BE2C (cell line): Measurements from ENCODE around the gene SEC61A1.
A peak's percentile ranks its signal among the peaks of the same experiment; 100 is the strongest.

Experiments used
- DNase-seq: peaks from one replicate; pipeline ENCODE4 v3.0.0-alpha.2; 2020
- H3K27me3 ChIP-seq: fragments of 250-450 bp; sonication (Bioruptor Pico); 2 replicates; pipeline ENCODE4 v1.5.1; 2020; ENCODE audit warnings: mild to moderate bottlenecking
- H3K36me3 ChIP-seq: fragments of 250-450 bp; sonication (Bioruptor Pico); 2 replicates; pipeline ENCODE4 v1.5.1; 2020; ENCODE audit warnings: mild to moderate bottlenecking
- H3K4me1 ChIP-seq: fragments of 250-450 bp; sonication (Bioruptor Pico); 2 replicates; pipeline ENCODE4 v1.5.1; 2020
- H3K4me3 ChIP-seq: 2 replicates; pipeline ENCODE4 v1.5.1; 2011; ENCODE audit warnings: low read depth, low read length
- H3K9me3 ChIP-seq: fragments of 250-450 bp; sonication (Bioruptor Pico); 2 replicates; pipeline ENCODE4 v1.5.1; 2020
- CTCF ChIP-seq: IDR thresholded peaks from 2 replicates; pipeline ENCODE4 v1.5.1; 2012; ENCODE audit warnings: mild to moderate bottlenecking, low read depth, low read length

The SEC61A1 gene

DNA sequence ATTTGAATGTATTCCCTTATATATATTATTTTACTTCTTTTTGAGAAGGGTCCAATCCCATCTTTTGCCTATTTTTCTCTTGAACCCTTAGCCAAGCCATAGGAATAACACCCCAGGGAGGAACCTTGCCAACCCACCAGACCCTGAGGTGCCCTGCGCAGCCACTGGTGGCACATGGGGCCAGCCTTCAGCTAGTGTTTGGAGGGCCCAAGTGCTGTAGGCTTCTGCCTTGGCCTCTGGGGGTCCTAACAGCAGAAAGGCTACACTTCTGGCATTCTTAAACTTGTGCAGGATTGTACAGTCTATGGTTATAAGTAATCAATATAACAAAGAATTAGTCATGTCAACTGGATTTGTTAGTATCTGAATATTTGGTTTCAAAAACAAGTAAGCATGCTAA, 36.9 kb downstream of the SEC61A1 start:
- Histone ChIP-seq H3K4me3 (no peak overlapping the region), H3K27me3 (no peaks in the 10 kb centered on the region), H3K9me3 (no peaks in the 10 kb centered on the region), H3K4me1 (peaks cover 3% of the 10 kb centered on the region; the same call in 1 of the 2 replicates), H3K36me3 (peaks cover 63% of the 10 kb centered on the region)
- DNase-seq, result no peak
- no peak for TF ChIP-seq CTCF

DNA sequence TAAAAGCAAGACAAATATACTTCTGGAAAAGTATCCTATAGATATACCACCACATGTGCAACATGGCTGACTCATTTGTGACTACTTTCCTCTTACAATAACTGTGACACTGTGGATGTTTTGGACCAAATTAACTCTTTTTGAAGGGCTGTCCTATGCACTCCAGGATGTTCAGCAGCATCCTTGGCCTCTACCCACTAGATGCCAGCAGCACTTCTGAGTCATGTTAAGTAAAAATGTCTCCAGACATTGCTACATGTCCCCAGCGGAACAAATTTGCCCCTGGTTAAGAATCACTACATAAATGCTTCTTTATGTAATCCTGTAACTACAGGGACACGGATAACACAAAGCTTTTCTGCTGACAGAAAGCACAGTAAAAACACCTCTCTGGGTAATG, 39.3 kb downstream of the SEC61A1 start:
- no peaks in the 10 kb centered on the region for H3K4me1 ChIP-seq
- no peaks in the 10 kb centered on the region for H3K9me3 ChIP-seq
- DNase-seq, result no peak
- H3K36me3 ChIP-seq, result peaks cover 61% of the 10 kb centered on the region
- no peak overlapping the region for H3K4me3 ChIP-seq
- H3K27me3 ChIP-seq, result no peaks in the 10 kb centered on the region
- no peak for TF ChIP-seq CTCF

- no peak for DNase-seq
- Histone ChIP-seq H3K4me3 (no peak overlapping the region), H3K27me3 (no peaks in the 10 kb centered on the region), H3K9me3 (no peaks in the 10 kb centered on the region), H3K36me3 (peaks cover 75% of the 10 kb centered on the region), H3K4me1 (no peaks in the 10 kb centered on the region)
- TF ChIP-seq CTCF, result no peak
These were observed 42.3 kb downstream of the SEC61A1 start for GRCh38 chr3:128094295-128095151.

DNA sequence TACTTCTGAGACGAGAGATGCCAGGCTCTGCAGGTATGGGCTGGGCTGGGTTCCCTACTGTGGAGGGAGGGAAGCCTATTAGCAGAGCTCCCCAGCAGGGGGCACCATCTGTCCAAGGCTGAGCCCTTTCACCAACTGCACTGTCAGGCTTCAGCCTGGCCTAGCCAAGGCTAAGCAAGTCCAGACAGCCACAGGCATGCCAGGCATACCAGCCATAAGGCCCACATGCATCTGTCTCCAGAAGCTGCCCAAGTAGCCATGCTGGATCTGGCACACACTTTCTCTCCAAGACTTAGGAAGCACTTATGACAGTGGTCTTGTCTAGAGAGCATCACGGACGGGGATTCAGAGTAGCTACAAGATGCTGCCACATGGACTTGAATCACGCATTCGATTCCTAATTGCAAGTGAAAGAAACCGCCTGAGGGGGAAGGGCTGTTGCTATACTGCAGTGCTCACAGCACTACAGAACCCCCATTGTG, 43.0 kb downstream of the SEC61A1 start:
- H3K4me3 ChIP-seq, result no peak overlapping the region
- no peaks in the 10 kb centered on the region for H3K27me3 ChIP-seq
- H3K36me3 ChIP-seq, result peaks cover 79% of the 10 kb centered on the region
- no peaks in the 10 kb centered on the region for H3K4me1 ChIP-seq
- DNase-seq, result peak; percentile 92
- H3K9me3 ChIP-seq, result no peaks in the 10 kb centered on the region
- peak; percentile 92 for TF ChIP-seq CTCF

DNA sequence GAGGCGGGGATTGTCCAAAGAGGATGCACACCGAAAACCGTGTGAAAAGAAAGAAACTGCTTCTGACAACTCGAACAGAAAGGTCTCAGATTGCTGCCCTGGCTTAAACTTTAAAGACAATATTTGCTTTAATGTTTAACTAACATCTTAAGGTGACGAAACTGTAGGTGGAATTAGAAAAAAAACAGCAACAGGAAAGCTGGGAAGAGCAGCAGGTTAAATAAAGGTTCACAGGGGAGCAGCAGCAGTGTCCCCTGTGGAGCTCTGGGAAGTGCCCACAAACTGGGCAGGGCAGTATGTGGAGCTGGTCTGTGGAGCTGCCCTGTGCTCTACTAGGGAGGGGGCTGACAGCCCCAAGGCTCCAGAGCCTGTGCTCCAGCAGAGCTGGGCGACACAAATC, 46.0 kb downstream of the SEC61A1 start:
- Histone ChIP-seq H3K4me3 (no peak overlapping the region), H3K4me1 (no peaks in the 10 kb centered on the region), H3K27me3 (no peaks in the 10 kb centered on the region), H3K36me3 (peaks cover 96% of the 10 kb centered on the region), H3K9me3 (no peaks in the 10 kb centered on the region)
- TF ChIP-seq CTCF, result no peak
- no peak for DNase-seq

DNA sequence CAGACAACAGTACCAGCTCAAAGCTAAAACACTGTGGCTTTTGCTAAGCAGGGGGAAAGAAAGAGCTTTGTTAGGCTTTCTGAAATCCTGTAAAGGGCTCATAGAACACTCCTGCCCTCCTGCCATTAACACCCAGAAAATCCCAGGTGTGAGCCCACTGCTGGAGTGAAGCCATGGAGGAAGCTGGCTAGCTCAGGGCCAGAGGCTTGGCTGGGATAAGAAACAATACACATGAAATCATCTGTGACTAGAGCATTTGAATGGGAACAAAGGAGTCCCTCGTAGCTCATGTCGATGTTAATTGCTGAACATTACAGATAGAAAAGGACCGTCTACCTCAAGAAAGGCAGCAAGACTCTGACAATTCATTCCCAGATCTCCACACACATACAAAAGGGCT, 47.9 kb downstream of the SEC61A1 start:
- Histone ChIP-seq H3K36me3 (peaks cover 98% of the 10 kb centered on the region), H3K4me3 (no peak overlapping the region), H3K4me1 (no peaks in the 10 kb centered on the region), H3K27me3 (no peaks in the 10 kb centered on the region), H3K9me3 (no peaks in the 10 kb centered on the region)
- DNase-seq, result no peak
- TF ChIP-seq CTCF, result no peak
